RWPE2 (cell line): ENCODE data around the gene ATF4.

Experiments
- ATAC-seq: fragments of 200-7000 bp; cut with Tn5 transposase; 3 replicates; pipeline ENCODE4 v1.9.1; 2021; ENCODE audit warnings: low read depth
- DNase-seq: peaks from one replicate; pipeline ENCODE4 v3.0.0-alpha.2; 2020; ENCODE audit warnings: low spot score
- H3K27ac ChIP-seq: fragments of 450-650 bp; 2 replicates; pipeline ENCODE4 v1.5.1; 2017; ENCODE audit warnings: mild to moderate bottlenecking; ENCODE audit not compliant: poor library complexity, severe bottlenecking
- H3K27me3 ChIP-seq: fragments of 250-450 bp; sonication (Bioruptor Pico); 2 replicates; pipeline ENCODE4 v1.5.1; 2021; ENCODE audit warnings: mild to moderate bottlenecking, moderate library complexity; ENCODE audit not compliant: insufficient read depth, poor library complexity, severe bottlenecking
- H3K36me3 ChIP-seq: fragments of 250-450 bp; sonication (Bioruptor Pico); 2 replicates; pipeline ENCODE4 v1.5.1; 2020; ENCODE audit warnings: low read depth, mild to moderate bottlenecking, moderate library complexity
- H3K4me1 ChIP-seq: fragments of 250-450 bp; sonication (Bioruptor Pico); 2 replicates; pipeline ENCODE4 v1.5.1; 2021; ENCODE audit warnings: mild to moderate bottlenecking, moderate library complexity; ENCODE audit not compliant: insufficient read depth, poor library complexity, severe bottlenecking
- H3K4me3 ChIP-seq: fragments of 250-450 bp; sonication (Bioruptor Pico); 2 replicates; pipeline ENCODE4 v1.5.1; 2021; ENCODE audit warnings: mild to moderate bottlenecking, moderate library complexity; ENCODE audit not compliant: severe bottlenecking
- H3K9me3 ChIP-seq: fragments of 250-450 bp; sonication (Bioruptor Pico); 2 replicates; pipeline ENCODE4 v1.5.1; 2021; ENCODE audit warnings: mild to moderate bottlenecking, moderate library complexity; ENCODE audit not compliant: severe bottlenecking
- TF ChIP-seq, protein P1 (sequence below): fragments of 450-650 bp; IDR thresholded peaks from one replicate; pipeline ENCODE4 v1.5.1; 2017; ENCODE audit warnings: mild to moderate bottlenecking, moderate library complexity; ENCODE audit not compliant: poor library complexity, severe bottlenecking

ATF4 gene

DNA sequence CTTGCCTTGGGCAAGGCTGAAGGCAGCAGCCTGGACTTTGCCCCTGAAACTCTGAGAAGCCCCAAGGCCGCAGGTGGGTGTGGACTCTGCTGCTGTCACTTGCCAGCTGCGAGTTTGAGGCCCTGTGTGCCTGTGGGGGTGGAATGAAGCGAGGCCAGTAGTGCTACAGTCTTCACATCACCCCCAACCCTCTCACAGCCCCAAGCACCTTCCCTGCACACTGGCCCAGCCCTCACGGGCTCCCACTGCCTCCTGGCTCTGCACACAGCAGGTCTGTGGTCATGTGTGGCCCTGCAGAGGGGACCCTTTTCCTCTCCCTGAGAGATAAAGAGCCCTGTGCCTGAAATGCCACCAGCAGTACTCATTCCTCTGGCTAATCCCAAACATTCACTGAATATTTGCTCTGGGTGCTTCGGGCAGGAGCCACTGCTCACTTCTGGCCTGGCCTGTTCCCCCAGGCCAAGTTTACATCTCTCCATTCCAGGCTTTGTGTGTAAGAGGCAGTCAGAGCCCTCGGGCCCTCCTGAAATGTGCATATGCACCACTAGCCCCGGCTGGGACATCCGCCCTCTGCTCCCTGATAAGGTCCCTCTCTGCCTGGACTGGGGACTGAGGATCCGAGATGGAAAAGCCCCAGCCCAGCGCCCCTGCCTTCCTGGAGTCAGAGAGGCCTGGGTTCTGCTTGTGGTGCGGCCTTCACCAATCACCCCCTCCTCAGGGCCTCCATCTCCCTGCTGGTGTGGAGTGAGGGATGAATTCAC lies 45.8 kb upstream of the ATF4 start:
- no peaks in the 10 kb centered on the region for H3K27me3 ChIP-seq
- H3K27ac ChIP-seq: no peak overlapping the region
- DNase-seq (no peak), ATAC-seq (no peak)
- no peaks in the 10 kb centered on the region for H3K9me3 ChIP-seq
- no peak overlapping the region for H3K4me3 ChIP-seq
- no peaks in the 10 kb centered on the region for H3K36me3 ChIP-seq
- TF ChIP-seq, protein P1, sequence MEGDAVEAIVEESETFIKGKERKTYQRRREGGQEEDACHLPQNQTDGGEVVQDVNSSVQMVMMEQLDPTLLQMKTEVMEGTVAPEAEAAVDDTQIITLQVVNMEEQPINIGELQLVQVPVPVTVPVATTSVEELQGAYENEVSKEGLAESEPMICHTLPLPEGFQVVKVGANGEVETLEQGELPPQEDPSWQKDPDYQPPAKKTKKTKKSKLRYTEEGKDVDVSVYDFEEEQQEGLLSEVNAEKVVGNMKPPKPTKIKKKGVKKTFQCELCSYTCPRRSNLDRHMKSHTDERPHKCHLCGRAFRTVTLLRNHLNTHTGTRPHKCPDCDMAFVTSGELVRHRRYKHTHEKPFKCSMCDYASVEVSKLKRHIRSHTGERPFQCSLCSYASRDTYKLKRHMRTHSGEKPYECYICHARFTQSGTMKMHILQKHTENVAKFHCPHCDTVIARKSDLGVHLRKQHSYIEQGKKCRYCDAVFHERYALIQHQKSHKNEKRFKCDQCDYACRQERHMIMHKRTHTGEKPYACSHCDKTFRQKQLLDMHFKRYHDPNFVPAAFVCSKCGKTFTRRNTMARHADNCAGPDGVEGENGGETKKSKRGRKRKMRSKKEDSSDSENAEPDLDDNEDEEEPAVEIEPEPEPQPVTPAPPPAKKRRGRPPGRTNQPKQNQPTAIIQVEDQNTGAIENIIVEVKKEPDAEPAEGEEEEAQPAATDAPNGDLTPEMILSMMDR: no peak
- H3K4me1 ChIP-seq: no peaks in the 10 kb centered on the region

- H3K4me3 ChIP-seq: no peak overlapping the region
- H3K4me1 ChIP-seq: no peaks in the 10 kb centered on the region
- TF ChIP-seq, protein P1: no peak
- DNase-seq: no peak
- no peaks in the 10 kb centered on the region for H3K36me3 ChIP-seq
- no peak overlapping the region for H3K27ac ChIP-seq
- H3K27me3 ChIP-seq: no peaks in the 10 kb centered on the region
- no peaks in the 10 kb centered on the region for H3K9me3 ChIP-seq
- ATAC-seq: no peak
Observed at GRCh38 chr22:39475337-39475736, 45.0 kb upstream of the ATF4 start.

- TF ChIP-seq, protein P1: no peak
- no peak for DNase-seq
Observed at GRCh38 chr22:39475902-39476301, 44.5 kb upstream of the ATF4 start.

GRCh38 chr22:39476664-39477063 lies 43.7 kb upstream of the ATF4 start:
- Histone ChIP-seq H3K4me1 (no peaks in the 10 kb centered on the region), H3K36me3 (no peaks in the 10 kb centered on the region), H3K27me3 (no peaks in the 10 kb centered on the region), H3K4me3 (no peak overlapping the region), H3K27ac (no peak overlapping the region), H3K9me3 (no peaks in the 10 kb centered on the region)
- DNase-seq (no peak), ATAC-seq (no peak)
- TF ChIP-seq, protein P1: no peak

More at GRCh38 chr22:39475902-39476301, 44.5 kb upstream of the ATF4 start:
- Histone ChIP-seq H3K4me3 (no peak overlapping the region), H3K4me1 (no peaks in the 10 kb centered on the region), H3K9me3 (no peaks in the 10 kb centered on the region), H3K27me3 (no peaks in the 10 kb centered on the region), H3K36me3 (no peaks in the 10 kb centered on the region), H3K27ac (no peak overlapping the region)
- ATAC-seq: no peak

GRCh38 chr22:39477542-39477941 lies 42.8 kb upstream of the ATF4 start:
- ATAC-seq (no peak), DNase-seq (no peak)
- Histone ChIP-seq H3K4me1 (no peaks in the 10 kb centered on the region), H3K4me3 (no peak overlapping the region), H3K27me3 (no peaks in the 10 kb centered on the region), H3K36me3 (no peaks in the 10 kb centered on the region), H3K27ac (no peak overlapping the region), H3K9me3 (no peaks in the 10 kb centered on the region)
- TF ChIP-seq, protein P1: no peak
